MCF 10A (cell line): ENCODE measurements around the gene KIRREL3. TPM values are rescaled to one million over a fixed set of nuclear protein-coding genes. Genes with fewer than 3 reads are reported as not detected.

Experiments used
- BruUV-seq: library from RNA; stranded (reverse); fragments of 400-500 nt; replicated peaks from 2 replicates; lab custom pipeline; 2021; lab: Mats Ljungman, UMichigan
- CTCF ChIA-PET: fragments of 300-600 bp; sonication (Branson Sonifier 250); formaldehyde crosslinking; extraction: SDS; loops from one replicate; lab custom pipeline; 2021; ENCODE audit warnings: antibody characterized with exemption, inconsistent platforms; lab: Yijun Ruan, JAX
- POLR2A ChIA-PET: fragments of 300-600, 350-650 bp; sonication (Branson Sonifier 250); formaldehyde crosslinking; extraction: SDS; loops from one replicate; lab custom pipeline; 2020; ENCODE audit warnings: antibody characterized with exemption, inconsistent platforms; lab: Yijun Ruan, JAX
- DNase-seq: peaks from one replicate; pipeline ENCODE4 v3.0.0-alpha.2; 2018; ENCODE audit not compliant: unreplicated experiment
- H3K27ac Mint-ChIP-seq: one replicate; pipeline ENCODE4 v1.8.0; 2022; ENCODE audit warnings: mild to moderate bottlenecking, low read depth, mixed read lengths; ENCODE audit not compliant: unreplicated experiment
- H3K27me3 Mint-ChIP-seq: one replicate; pipeline ENCODE4 v1.8.0; 2022; ENCODE audit warnings: mixed read lengths; ENCODE audit not compliant: insufficient read depth, unreplicated experiment
- H3K36me3 Mint-ChIP-seq: one replicate; pipeline ENCODE4 v1.8.0; 2022; ENCODE audit warnings: mild to moderate bottlenecking, moderate library complexity, mixed read lengths; ENCODE audit not compliant: insufficient read depth, unreplicated experiment
- H3K4me1 Mint-ChIP-seq: one replicate; pipeline ENCODE4 v1.8.0; 2022; ENCODE audit warnings: mixed read lengths; ENCODE audit not compliant: insufficient read depth, unreplicated experiment
- H3K4me3 Mint-ChIP-seq: one replicate; pipeline ENCODE4 v1.8.0; 2022; ENCODE audit warnings: mild to moderate bottlenecking, moderate library complexity, mixed read lengths; ENCODE audit not compliant: unreplicated experiment
- H3K9me3 Mint-ChIP-seq: one replicate; pipeline ENCODE4 v1.8.0; 2022; ENCODE audit warnings: mixed read lengths; ENCODE audit not compliant: unreplicated experiment
- intact Hi-C: fragments of 100-400 bp; cut with micrococcal nuclease; formaldehyde crosslinking; loops from 2 replicates; pipeline ENCODE4 v1.14.1; 2022
- total RNA-seq: library from RNA; stranded (reverse); gene quantifications from 2 replicates; pipeline ENCODE4 v1.2.3, GENCODE V29; 2022
- TF ChIP-seq, protein P1 (sequence below): fragments of 200-600 bp; IDR thresholded peaks from one replicate; pipeline ENCODE4 v1.8.0; 2022; ENCODE audit warnings: antibody characterized with exemption, mild to moderate bottlenecking; ENCODE audit not compliant: unreplicated experiment

KIRREL3 gene
- total RNA-seq, 1 experiment from 2014 or later, result not detected

DNA sequence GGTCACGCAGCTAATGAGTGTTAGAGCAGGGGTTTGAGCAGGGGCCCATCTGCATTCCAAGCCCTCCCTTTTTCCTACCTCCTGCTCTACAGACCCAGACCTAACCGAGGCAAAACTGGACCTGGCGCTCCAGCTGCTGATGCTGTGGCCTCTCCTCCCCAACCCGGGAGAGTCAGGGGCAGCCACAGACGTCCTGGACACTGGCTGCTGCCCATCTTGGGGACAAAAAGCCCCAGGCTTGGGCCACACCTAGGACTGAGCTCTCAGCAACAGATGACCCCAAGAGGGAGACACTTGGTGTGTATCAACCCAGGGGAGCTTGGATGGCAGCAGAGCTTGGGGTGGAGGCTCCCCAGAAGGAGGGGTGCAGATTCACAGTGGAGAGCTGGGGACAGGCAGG is 472.5 kb downstream of the KIRREL3 start:
- peaks cover 9% of the 10 kb centered on the region for H3K27me3 Mint-ChIP-seq
- BruUV-seq, result no TSS peak
- POLR2A ChIA-PET, result no interaction called here

DNA sequence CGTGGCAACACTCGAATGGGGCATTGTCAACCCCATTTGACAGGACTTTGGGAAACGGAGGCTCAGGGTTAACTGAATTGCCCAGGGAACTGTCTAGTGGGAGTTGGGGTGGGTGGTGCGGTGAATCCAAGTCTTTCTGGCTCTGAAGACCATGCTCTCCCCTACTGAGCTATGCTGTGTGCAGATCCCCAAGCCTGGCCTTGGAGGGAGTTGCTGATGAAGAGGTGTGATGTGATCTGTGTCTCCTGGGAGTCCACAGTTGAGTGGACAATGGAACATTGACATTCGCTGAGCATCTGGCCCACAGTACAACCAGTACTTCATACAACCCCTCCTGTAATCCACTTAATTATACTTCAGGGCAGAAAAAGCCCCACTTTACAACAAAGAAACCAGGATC is 472.9 kb downstream of the KIRREL3 start:
- no TSS peak for BruUV-seq
- intact Hi-C loops, result no loop called here
- TF ChIP-seq, protein P1, sequence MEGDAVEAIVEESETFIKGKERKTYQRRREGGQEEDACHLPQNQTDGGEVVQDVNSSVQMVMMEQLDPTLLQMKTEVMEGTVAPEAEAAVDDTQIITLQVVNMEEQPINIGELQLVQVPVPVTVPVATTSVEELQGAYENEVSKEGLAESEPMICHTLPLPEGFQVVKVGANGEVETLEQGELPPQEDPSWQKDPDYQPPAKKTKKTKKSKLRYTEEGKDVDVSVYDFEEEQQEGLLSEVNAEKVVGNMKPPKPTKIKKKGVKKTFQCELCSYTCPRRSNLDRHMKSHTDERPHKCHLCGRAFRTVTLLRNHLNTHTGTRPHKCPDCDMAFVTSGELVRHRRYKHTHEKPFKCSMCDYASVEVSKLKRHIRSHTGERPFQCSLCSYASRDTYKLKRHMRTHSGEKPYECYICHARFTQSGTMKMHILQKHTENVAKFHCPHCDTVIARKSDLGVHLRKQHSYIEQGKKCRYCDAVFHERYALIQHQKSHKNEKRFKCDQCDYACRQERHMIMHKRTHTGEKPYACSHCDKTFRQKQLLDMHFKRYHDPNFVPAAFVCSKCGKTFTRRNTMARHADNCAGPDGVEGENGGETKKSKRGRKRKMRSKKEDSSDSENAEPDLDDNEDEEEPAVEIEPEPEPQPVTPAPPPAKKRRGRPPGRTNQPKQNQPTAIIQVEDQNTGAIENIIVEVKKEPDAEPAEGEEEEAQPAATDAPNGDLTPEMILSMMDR, result no peak
- H3K36me3 Mint-ChIP-seq, result no peaks in the 10 kb centered on the region
- ChIA-PET CTCF (interaction anchor here (0.6 to 0.7 kb wide), 2 partner anchors 217 to 1115 kb away, joined by 3 read pairs; no protein-coding TSS in a partner anchor), POLR2A (no interaction called here)
- peaks cover 9% of the 10 kb centered on the region for H3K27me3 Mint-ChIP-seq
- no peak overlapping the region for H3K4me3 Mint-ChIP-seq
- DNase-seq, result no peak
- no peaks in the 10 kb centered on the region for H3K9me3 Mint-ChIP-seq
- H3K27ac Mint-ChIP-seq, result no peak overlapping the region
- no peaks in the 10 kb centered on the region for H3K4me1 Mint-ChIP-seq

More for the DNA sequence above, 472.5 kb downstream of the KIRREL3 start:
- H3K4me1 Mint-ChIP-seq, result no peaks in the 10 kb centered on the region
- TF ChIP-seq, protein P1, result no peak
- CTCF ChIA-PET, result interaction anchor here (0.6 to 0.7 kb wide), 2 partner anchors 217 to 1115 kb away, joined by 3 read pairs; no protein-coding TSS in a partner anchor
- H3K27ac Mint-ChIP-seq, result no peak overlapping the region
- H3K36me3 Mint-ChIP-seq, result no peaks in the 10 kb centered on the region
- DNase-seq, result no peak
- H3K9me3 Mint-ChIP-seq, result no peaks in the 10 kb centered on the region
- no peak overlapping the region for H3K4me3 Mint-ChIP-seq
- intact Hi-C loops, result no loop called here

DNA sequence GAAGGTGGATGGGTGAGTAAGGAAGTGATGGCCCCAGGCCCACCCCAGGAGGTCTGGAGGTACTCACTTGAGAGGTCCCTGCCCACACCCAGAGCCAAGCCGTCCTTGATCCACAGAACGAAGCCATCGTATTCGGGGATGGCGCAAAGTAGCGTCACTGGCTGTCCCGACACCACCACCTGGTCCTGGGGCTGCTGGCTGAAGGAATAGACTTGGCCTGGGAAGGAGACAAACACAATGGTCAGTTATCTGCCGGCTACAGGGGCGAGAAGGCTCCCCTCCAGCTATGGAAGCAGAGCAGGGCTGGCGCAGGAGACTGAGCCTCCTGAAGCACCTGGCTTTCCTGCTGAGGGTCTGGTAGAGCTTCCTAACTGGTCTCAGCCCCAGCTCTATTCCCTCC is 474.1 kb downstream of the KIRREL3 start:
- ChIA-PET POLR2A (no interaction called here), CTCF (no interaction called here)
- intact Hi-C loops, result no loop called here
- Mint-ChIP-seq H3K9me3 (no peaks in the 10 kb centered on the region), H3K4me3 (no peak overlapping the region), H3K27ac (no peak overlapping the region), H3K27me3 (peaks cover 9% of the 10 kb centered on the region), H3K4me1 (no peaks in the 10 kb centered on the region), H3K36me3 (no peaks in the 10 kb centered on the region)
- BruUV-seq, result no TSS peak
- TF ChIP-seq, protein P1, result no peak
- no peak for DNase-seq

DNA sequence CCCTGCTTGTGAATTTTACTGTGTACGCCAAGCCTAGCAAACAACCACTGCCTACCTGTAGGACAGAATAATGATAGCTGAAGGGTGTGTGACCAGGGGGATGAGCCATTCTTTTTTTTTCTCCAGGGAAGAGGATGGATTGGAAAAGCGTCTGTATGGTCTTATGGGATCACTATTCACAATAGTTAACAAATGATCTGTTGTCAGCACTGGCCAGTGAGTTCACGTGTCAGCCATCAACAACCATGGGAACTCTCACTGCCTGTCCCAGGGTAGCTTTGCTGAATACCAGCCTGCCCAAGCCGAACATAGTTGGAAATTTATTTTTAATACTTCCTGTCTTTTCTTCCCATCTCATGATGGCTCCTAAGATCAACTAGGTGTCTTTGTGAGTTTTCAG is 474.9 kb downstream of the KIRREL3 start:
- H3K27ac Mint-ChIP-seq, result no peak overlapping the region
- peaks cover 9% of the 10 kb centered on the region for H3K27me3 Mint-ChIP-seq
- CTCF ChIA-PET, result interaction anchor here (1.1 kb wide), 1 partner anchor 45 kb away, joined by 4 read pairs; no protein-coding TSS in a partner anchor
- H3K4me3 Mint-ChIP-seq, result no peak overlapping the region
- intact Hi-C loops, result no loop called here
- H3K36me3 Mint-ChIP-seq, result no peaks in the 10 kb centered on the region
- POLR2A ChIA-PET, result no interaction called here
- H3K9me3 Mint-ChIP-seq, result no peaks in the 10 kb centered on the region
- BruUV-seq, result no TSS peak
- no peaks in the 10 kb centered on the region for H3K4me1 Mint-ChIP-seq
- TF ChIP-seq, protein P1, result no peak
- no peak for DNase-seq
